Measurements from ENCODE around the gene ZNF800. TPM values are rescaled to one million over a fixed set of nuclear protein-coding genes. Genes with fewer than 3 reads are reported as not detected.

The ZNF800 gene
- 20.9 and 33.6 TPM in 2 replicates for total RNA-seq

GRCh38 chr7:127392566-127393367, at the start of gene ZNF800:
TSS of gene ZNF800 (minus strand) at chr7:127392708. CDS start at chr7:127391557, 1,151 bp downstream.

Other genes with a start within 250 kb of the ZNF800 start
- not detected in 2 replicates for gene GRM8, start 139.8 kb downstream of the ZNF800 start, total RNA-seq
- gene GCC1, start 192.9 kb upstream of the ZNF800 start, total RNA-seq, result 10.7 and 13.9 TPM in 2 replicates
- 91.7 and 118 TPM in 2 replicates for gene ARF5, start 195.7 kb upstream of the ZNF800 start, total RNA-seq
- gene FSCN3, start 201.0 kb upstream of the ZNF800 start, total RNA-seq, result 0.73 and 1.2 TPM in 2 replicates
- gene PAX4, start 225.4 kb upstream of the ZNF800 start, total RNA-seq, result not detected in 2 replicates

Measured in subcutaneous preadipocyte (primary cell).